Lung microvascular endothelial cell (primary cell): ENCODE measurements around the gene NUDT12. TPM values are rescaled to one million over a fixed set of nuclear protein-coding genes. Genes with fewer than 3 reads are reported as not detected.

Experiments used
- DNase-seq, 2 donors: peaks; one replicate each; pipeline versions ENCODE4 v3.0.0 to v3.0.0-alpha.2; 2010; ENCODE audit warnings: low read depth in 2 of 2
- total RNA-seq: library from RNA; depleted of rRNA; stranded (reverse); fragments of >200 nt; gene quantifications from 2 replicates; pipeline ENCODE4 v1.2.1, GENCODE V29; 2014

Gene NUDT12
- total RNA-seq, 1 donor from 2014 or later = 3.2 TPM

DNA sequence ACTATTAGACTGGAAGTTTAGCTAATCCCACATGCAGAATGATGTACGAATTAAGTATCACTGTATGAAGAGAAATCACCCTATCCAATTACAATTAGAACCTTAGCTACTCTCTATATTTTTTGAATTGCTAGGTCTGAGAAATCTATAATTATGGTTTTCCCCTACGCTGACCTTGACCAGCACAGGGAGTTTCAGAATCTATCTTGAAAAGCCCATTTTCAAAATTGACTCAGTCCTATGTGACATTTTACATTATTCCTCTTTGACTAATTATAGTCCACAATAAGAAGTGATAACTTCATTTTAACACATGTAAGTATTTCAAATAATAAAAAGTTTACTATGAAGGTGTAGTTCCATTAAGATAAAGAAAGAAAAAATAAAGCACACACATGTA, 21.5 kb downstream of the NUDT12 start:
- DNase-seq = no peak

DNA sequence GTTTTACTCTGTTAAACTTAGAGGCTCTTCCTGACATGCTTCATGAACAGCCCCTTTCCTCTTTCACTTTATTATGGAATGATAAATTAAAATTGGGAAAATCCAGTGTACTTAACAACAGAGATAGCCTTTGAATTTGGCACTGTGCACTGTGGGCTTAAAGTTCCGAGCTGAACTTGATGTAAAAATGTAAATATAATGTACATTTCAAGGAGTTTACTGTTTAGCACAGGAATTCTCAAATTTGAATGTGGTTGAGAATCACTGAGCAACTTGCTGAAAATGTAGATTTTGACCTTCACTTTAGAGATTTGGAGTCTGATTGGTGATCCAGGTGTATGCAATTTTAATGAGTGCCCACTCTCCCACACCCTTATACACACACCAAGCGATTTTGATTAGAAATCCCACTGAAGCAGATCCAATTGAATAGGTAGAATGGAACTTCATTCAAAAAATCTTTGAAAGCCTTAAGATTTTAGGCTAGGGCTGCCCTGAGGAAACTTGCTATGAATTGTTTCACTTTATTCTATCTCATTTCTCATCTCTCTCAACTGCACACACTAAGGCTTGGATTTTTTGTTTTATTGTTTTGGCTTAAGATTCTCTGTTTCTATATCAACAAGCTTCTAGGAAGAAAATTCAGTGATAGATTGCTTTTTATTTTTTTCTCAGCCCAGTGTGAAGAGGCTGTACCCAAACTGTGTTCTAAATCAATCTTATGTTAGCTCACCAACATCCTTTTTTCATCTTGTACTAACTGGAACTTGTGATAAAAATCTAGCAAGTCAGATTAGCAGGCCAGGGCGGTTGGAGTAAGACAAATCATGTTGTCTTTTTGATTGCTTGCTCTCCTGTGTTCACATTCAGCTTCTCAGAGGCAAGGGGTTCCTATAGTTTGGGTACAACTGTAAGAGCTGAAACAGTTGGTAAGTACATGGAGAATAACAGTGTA, 22.9 kb downstream of the NUDT12 start:
- no peak for DNase-seq

DNA sequence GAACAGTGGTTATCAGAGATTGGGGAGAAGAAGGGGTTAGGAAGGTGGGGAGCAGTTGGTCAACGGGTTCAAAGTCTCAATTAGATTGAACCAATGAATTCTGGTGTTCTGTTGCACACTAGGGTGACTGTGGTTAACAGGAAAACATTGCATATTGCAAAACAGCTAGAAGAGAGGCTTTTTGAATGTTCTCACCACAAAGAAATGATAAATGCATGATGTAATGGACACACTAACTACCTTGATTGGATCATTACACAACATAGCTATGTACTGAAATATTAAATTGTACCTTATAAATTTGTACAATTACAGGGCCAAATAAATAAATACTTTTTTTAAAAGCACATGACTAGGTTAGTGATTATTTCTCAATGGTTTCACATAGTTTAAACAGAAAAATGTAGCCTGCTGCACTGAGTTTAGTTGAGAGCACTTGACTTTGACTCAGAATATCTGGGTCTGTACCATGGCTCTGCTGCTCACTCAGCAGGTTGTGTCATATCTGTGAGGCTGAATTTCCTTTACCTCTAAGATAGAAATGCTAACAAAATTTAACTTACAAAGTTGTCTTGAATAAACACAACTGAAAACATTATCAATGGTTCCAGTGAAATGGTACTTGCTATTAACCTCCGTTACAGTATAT, 30.4 kb downstream of the NUDT12 start:
- DNase-seq = no peak

DNA sequence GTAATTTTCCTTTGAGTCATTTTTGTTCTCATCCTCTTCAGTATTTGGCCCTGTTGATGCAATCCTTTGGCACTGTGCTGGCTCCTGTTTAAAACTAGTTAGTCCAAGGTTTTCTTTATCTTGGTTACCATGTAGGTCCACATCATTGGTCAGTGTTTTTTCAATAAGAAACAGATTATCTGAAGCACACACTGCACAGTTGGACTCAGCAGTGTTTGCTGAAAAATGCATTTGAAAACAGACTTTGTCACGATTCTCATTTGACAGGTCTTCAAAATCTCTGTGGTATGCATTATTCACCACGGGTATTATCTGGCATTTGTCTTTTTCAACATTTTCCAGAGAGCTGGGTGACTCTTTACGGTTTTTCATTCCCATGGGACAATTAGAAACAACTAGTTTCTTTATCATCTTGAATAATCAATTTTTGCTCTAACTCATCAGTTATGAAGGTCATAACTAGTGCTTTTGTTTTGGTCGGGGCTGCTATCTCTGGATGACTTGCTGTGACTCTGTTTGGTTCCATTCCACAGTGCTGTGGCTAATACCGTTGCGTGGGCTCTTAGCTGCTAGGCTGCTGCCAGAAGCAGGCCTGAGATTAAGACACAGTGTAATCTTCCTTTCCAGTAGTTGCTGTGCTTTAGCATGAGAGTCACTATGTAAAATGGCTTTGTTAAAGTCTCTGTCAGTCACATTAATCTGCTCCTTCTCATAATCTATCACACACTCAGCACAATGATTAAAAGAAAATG, 36.2 kb downstream of the NUDT12 start:
- no peak for DNase-seq

DNA sequence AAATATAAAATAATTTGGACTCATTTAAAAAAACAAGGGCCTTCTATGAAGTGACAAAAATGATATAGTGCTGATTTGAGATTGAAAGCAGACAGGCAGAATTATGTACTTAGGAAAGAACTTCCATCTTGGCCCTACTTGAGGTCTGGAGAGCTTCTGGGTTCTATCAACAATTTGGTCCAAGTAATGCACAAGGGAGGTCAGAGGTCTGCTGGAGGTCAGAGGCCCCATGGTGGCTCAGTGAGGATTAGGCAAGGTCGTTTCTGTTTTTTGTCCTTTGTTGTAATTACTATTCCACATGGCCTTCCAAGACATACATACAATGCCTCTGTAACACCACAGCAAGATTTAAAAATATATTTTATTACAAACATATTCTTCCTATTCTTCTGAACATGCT, 37.2 kb downstream of the NUDT12 start:
- no peak for DNase-seq

DNA sequence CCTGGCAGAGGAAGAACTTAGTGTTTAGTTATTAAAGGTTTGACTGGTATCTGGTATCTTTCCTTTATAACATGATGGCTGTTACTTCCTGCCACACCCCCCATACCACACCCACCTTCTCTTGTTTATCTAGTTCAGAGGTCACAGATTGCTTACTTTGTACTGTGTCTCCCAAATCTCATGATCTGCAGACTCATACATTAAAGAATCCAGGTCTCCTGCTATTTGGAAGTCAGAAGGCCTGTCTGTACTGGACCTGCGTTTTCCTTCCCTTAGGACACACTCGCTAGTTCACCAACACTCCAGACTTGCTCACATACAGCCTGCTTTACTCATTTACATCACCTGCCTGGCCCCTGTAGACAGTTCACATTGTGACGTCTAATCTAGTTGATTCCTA, 39.3 kb downstream of the NUDT12 start:
- no peak for DNase-seq

DNA sequence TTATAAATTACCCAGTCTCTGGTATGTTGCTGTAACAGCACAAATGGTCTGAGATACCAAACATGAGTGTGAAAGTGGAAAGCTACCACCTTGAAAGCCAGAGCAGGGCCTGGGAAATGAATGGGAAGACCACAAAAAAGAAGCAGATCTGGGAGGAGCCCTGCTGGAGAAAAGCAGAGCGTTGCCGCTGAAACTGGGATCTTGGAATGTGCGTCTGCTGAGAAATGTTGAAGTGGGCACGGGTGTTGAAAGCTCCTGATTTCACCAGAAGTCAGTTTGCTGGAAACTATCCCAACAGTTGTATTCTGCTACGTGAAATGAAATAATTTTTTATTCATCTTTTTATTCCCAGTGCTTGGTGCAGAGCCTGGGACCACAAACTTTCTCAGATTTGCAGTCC, 40.0 kb downstream of the NUDT12 start:
- no peak for DNase-seq

DNA sequence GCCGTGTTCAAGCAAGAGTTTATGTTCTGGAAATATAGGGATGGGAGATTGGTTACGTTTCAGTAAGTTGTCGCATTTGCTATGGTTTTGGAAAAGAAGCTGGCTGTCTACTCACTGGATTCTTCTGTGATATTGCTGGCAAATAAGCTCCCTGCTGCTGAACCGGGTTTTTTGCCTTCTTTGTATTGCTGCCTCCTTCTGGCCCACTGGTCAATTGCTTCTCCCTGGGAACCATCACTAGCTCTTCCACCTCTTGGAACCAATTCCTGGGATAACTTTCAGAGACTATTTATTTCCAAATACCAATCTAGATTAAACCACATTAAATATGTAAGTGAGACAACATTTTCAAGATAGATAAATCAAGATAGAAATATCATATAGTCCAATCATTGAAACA, 43.0 kb downstream of the NUDT12 start:
- DNase-seq = no peak

DNA sequence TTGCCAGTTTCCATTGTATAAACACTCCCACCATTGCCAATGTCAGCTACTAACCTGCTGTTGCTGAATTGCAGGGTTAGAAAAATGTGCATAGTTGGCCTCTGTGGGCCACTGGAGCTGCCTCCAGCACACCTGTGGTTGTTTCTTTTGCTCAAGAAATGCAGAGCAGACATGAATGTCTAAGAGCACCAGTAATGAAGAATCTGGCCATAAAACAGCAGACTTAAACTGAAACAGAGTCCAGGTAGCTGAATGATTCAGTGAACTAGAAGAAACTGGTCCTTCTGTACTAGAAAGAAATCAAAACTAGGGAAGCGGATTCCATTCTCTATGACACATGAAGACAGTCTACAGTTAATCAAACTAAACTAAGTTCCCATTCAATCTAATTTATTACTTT, 48.2 kb downstream of the NUDT12 start:
- no peak for DNase-seq

DNA sequence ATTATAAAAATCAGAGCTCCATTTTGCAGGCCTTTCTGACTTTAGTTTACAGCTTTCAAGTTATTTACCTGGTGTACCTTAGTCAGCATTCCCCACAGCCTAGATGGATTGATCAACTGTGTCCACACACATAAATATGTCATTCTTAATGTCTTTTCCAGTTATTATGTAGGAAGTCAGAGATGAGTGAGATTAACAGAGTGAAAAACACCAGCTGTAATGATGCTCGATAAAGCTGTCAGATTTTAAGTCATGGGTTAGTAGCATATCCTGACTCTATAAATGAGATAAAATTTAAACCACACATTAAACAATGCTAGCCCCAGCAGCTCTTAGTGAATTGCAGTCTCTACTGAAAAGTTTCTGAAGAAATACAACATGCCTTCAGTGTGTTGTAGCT, 48.9 kb downstream of the NUDT12 start:
- no peak for DNase-seq

DNA sequence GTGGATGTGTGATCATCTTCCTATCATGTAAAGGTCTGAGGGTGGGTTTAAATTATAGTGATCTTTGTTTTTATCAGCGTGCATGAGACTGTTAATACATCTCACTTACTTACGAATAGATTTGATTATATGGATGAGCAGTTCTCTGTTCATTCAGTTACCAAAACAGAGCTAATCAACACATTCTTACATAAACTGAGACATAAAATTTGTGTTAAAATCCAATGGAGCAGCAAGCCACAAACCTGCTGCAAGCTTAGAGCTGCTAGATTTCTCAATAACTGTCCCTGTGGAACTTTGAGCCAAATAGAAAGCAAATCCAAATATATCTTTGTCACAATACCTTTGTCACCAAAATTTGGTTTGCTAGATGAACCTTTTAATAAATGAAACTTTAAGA, 50.1 kb downstream of the NUDT12 start:
- no peak for DNase-seq

DNA sequence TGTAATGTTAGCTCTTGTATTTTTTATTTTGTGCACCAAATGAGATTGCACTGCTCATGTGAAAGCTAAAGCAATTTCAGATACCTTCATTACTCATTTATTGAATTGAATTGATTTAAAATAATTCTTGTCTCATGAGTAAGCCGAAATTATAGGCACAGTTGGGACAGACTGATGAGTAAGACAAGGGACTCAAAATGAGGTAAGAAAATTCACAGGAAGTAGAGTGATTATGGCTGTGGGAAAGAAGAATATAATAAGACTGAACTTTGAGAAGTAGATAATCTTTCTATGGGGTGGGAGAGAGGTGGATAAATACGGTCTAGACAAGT, 51.1 kb downstream of the NUDT12 start:
- DNase-seq = no peak

DNA sequence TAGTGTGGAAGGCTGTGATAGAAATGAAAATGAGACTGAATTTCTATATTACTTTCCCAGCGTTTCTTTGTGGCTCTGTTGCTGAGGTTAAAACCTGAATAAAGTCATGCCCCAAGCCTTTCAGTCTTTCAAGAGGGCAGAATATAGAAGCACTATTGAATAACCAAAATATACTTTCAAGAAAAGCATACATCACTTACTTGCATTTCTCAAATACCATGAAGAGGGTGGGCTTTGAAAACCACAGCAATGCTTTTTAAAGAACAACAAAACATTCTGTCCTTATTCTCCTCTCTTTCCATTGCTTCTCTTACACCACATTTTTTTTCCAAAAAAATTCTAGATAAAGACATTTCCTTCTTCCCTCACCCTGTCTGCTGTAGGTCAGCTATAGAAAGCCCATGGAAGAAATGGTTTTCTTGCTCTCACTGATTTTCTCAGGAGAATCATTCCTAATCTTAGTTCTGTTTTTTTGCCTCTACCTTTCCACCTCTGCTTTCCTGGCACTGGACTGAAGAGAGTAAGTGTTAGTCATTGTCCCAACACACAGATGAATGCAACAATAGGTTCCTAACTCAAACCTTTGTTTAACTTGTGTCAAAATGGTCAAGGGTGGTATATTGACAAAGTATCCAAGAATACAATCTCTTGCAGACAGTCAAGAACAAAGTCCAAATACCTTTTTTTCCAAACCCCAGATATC, 51.6 kb downstream of the NUDT12 start:
- DNase-seq = no peak

DNA sequence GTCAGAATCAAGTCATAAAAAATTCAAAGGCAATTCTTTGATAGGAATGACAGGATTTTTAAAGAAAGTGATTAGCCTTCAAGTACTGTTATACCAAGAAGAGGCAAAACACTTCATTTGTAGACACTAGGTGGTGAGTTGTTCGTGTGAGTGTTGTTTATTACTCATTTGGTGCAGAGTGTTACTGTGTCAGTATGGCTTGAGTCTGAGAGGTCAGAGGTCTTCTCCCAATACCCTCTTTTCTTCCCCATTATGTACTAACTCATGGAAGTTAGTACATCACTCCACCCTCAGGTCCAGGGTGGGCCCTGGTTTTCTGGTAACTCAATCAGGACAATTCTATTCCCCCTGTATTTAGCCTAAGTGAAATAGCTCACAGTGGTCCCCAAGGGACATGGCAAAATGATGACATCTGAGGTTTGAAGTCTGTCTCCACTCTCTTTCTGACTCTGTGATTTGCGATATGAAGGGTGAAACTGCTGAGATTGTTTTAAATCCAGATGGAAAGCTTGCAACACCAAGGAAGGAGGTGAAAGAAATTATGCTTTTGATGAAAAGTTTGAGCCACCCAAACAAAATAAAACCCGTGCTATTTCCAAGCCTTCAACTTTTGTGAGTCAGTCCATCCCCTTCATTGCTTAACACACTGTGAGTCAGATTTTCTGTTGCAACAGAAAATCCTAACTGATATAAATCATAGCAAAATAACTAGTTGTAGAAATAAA, 56.8 kb downstream of the NUDT12 start:
- DNase-seq = no peak

DNA sequence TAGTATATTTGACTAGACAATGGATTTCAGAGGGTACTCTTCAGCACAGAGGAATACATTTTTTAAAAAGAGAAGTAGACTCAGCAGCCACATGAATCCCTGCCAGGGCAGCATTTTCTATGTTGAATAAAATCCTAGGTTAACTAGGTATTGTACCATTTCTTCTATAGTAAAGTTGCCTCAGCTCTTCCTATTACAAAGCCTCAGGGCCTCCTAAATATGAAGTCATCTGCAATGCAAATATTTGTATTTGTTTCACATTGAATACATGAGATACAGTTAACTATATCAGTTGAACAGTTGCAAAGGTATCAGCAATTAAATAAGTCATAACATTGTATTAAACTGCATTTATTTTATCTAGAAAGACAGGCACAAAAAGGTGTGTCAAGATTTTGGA, 59.5 kb downstream of the NUDT12 start:
- no peak for DNase-seq

DNA sequence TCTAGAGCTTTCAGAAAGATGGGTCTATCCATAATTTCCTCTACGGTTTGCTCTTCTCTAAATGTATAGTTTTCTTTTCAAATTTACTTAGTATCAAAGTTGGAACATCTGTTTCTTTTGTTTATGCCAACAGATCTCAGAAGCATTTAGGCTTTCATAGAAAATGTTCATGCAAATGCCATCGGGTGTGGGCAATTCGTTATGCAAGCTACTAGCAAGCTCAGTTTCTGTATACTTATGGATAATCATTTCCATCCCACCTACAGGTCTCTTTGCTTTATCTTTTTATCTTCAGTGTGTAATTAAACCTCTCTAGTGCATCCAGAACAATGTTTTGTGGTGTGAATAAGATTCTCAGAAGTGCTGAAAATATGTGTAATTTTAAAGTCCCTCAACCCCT, 59.9 kb downstream of the NUDT12 start:
- DNase-seq = no peak
